CD14-positive monocyte (primary cell): ENCODE data around the gene ROBO1. TPM values are rescaled to one million over a fixed set of nuclear protein-coding genes. Genes with fewer than 3 reads are reported as not detected.
A peak's percentile ranks its signal among the peaks of the same experiment; 100 is the strongest.

Experiments used
- DNase-seq, 3 donors: peaks; one replicate each; pipeline ENCODE4 v3.0.0-alpha.2; 2011 to 2022
- H2AFZ ChIP-seq: 2 replicates; pipeline ENCODE4 v1.6.0; 2012; ENCODE audit warnings: mild to moderate bottlenecking, low read depth, low read length, inconsistent platforms; ENCODE audit not compliant: insufficient read depth, poor library complexity, severe bottlenecking
- H3K27ac ChIP-seq, 2 donors: 1 replicate in 1 of 2; 2 replicates in 1 of 2; pipeline ENCODE4 v1.5.1; 2012 to 2013; ENCODE audit warnings: low read length in 2 of 2, control low read depth in 1 of 2, inconsistent platforms in 1 of 2, low read depth in 1 of 2, mild to moderate bottlenecking in 1 of 2
- H3K27me3 ChIP-seq, 2 donors: one replicate each; pipeline versions ENCODE4 v1.6.0 to v1.6.1; 2011 to 2013; ENCODE audit warnings: low read length in 2 of 2; ENCODE audit not compliant: control insufficient read depth in 2 of 2, insufficient read depth in 2 of 2
- H3K36me3 ChIP-seq, 2 donors: replicated peaks in 1 of 2; 1 replicate in 1 of 2; 2 replicates in 1 of 2; pipeline versions ENCODE4 v1.5.1 to v1.6.1; 2012 to 2013; ENCODE audit warnings: low read length in 2 of 2, control low read depth in 1 of 2, inconsistent platforms in 1 of 2, mild to moderate bottlenecking in 1 of 2; ENCODE audit not compliant: insufficient read depth in 2 of 2, control insufficient read depth in 1 of 2
- H3K4me1 ChIP-seq, 2 donors: 1 replicate in 1 of 2; 2 replicates in 1 of 2; pipeline versions ENCODE4 v1.5.1 to v1.6.1; 2012 to 2013; ENCODE audit warnings: low read length in 2 of 2, control low read depth in 1 of 2, inconsistent platforms in 1 of 2, mild to moderate bottlenecking in 1 of 2, moderate library complexity in 1 of 2; ENCODE audit not compliant: insufficient read depth in 2 of 2, control insufficient read depth in 1 of 2
- H3K4me2 ChIP-seq: replicated peaks from 2 replicates; pipeline ENCODE3; 2012; ENCODE audit warnings: low read length, moderate library complexity, mild to moderate bottlenecking; ENCODE audit not compliant: poor library complexity, severe bottlenecking; ENCODE audit errors: extremely low read depth
- H3K4me3 ChIP-seq, 3 experiments: fragments of 200-600 bp in 1 of 3; sonication (generic) in 1 of 3; replicated peaks in 1 of 3; 1 replicate in 2 of 3; 2 replicates in 1 of 3; pipeline ENCODE4 v1.5.1; 2011 to 2013; ENCODE audit warnings: low read length in 3 of 3, mild to moderate bottlenecking in 3 of 3, control low read depth in 2 of 3, low read depth in 2 of 3, inconsistent platforms in 1 of 3, moderate library complexity in 1 of 3
- H3K79me2 ChIP-seq: 2 replicates; pipeline ENCODE4 v1.6.0; 2012; ENCODE audit warnings: mild to moderate bottlenecking, control low read depth, inconsistent platforms, low read length, moderate library complexity; ENCODE audit not compliant: insufficient read depth
- H3K9ac ChIP-seq: 2 replicates; pipeline ENCODE4 v1.6.0; 2017; ENCODE audit warnings: low read length, mild to moderate bottlenecking; ENCODE audit not compliant: insufficient read depth, poor library complexity, severe bottlenecking
- H3K9me3 ChIP-seq, 2 donors: replicated peaks in 1 of 2; 1 replicate in 1 of 2; 2 replicates in 1 of 2; pipeline versions ENCODE4 v1.5.1 to v1.6.1; 2012 to 2013; ENCODE audit warnings: low read length in 2 of 2, control low read depth in 1 of 2; ENCODE audit not compliant: control insufficient read depth in 1 of 2, insufficient read depth in 1 of 2
- H4K20me1 ChIP-seq: 2 replicates; pipeline ENCODE4 v1.6.0; 2012; ENCODE audit warnings: mild to moderate bottlenecking, low read length, control low read depth, moderate library complexity; ENCODE audit not compliant: insufficient read depth
- H3K27ac Mint-ChIP-seq, 7 donors: one replicate each; pipeline ENCODE4 v1.8.0; 2020; ENCODE audit warnings: mild to moderate bottlenecking in 7 of 7, mixed read lengths in 7 of 7, moderate library complexity in 6 of 7, inconsistent platforms in 2 of 7
- H3K27me3 Mint-ChIP-seq, 3 donors: one replicate each; pipeline ENCODE4 v1.8.0; 2021 to 2022; ENCODE audit warnings: low read depth in 3 of 3, mild to moderate bottlenecking in 3 of 3, mixed read lengths in 3 of 3, moderate library complexity in 3 of 3, inconsistent platforms in 1 of 3
- H3K36me3 Mint-ChIP-seq, 2 donors: one replicate each; pipeline ENCODE4 v1.8.0; 2020; ENCODE audit warnings: mixed read lengths in 2 of 2, inconsistent platforms in 1 of 2, mild to moderate bottlenecking in 1 of 2
- H3K4me1 Mint-ChIP-seq: one replicate; pipeline ENCODE4 v1.8.0; 2020; ENCODE audit warnings: mild to moderate bottlenecking, mixed read lengths
- H3K4me3 Mint-ChIP-seq, 2 donors: one replicate each; pipeline ENCODE4 v1.8.0; 2020; ENCODE audit warnings: mild to moderate bottlenecking in 2 of 2, mixed read lengths in 2 of 2, moderate library complexity in 1 of 2
- H3K9me3 Mint-ChIP-seq, 7 donors: one replicate each; pipeline ENCODE4 v1.8.0; 2020 to 2022; ENCODE audit warnings: mixed read lengths in 7 of 7, mild to moderate bottlenecking in 6 of 7, moderate library complexity in 6 of 7, inconsistent platforms in 2 of 7
- WGBS: methylation state at CpG from one replicate; pipeline ENCODE4 v1.1.5; 2013; ENCODE audit warnings: missing lambda C conversion rate; ENCODE audit not compliant: insufficient coverage; 5-methylcytosine and 5-hydroxymethylcytosine counted together
- intact Hi-C, 2 donors: fragments of 100-400 bp; cut with micrococcal nuclease; formaldehyde crosslinking; loops; one replicate each; pipeline versions ENCODE4 v1.15.0 to v1.15.1; 2023
- polyA plus RNA-seq, 3 donors: library from polyadenylated mRNA; depleted of rRNA in 1 of 3; unstranded in 2 of 3; stranded (reverse) in 1 of 3; fragments of 300-500 nt in 2 of 3; fragments of >200 nt in 1 of 3; fragmentation: Illumina TruSeq in 2 of 3; gene quantifications; 1 replicate in 2 of 3; 2 replicates in 1 of 3; pipeline ENCODE4 v1.2.3, GENCODE V29; 2012 to 2021
- TF ChIP-seq, protein P1 (sequence below): fragments of 200-600 bp; IDR thresholded peaks from one replicate; pipeline ENCODE4 v1.8.0; 2022; ENCODE audit warnings: antibody characterized with exemption, mild to moderate bottlenecking

Gene ROBO1
- polyA plus RNA-seq, 3 donors: 0.09 to 0.10 TPM; not detected in 1

DNA sequence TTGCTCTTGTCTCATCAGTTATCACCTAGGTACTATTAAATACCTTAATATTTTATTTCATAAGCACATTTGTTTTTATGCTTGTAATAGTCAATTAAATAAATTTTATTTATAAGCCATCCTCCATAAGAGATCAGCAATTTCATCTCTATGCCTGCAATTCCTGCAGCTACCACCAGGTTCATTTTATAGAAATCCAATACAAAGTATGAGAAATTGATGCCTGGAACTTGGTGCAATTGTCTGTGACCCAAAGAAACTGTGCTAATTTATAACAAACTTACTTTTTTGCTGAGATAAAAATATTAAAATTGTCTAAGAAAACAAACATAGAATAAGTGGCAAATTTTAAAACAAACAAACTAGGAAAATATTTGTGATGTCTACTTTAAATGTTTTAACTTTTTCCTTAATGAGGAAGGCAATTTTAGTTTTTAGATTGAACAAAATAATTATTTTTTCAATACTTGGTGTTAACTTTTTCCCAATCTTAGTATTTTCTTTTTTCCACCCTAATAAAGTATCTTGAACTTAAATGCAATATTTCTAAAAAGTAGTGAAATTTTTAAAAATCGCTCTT, 1026.6 kb downstream of the ROBO1 start:
- intact Hi-C loops: no loop called here
- Histone ChIP-seq H3K9me3 (no peaks in the 10 kb centered on the region), H3K36me3 (no peaks in the 10 kb centered on the region), H3K9ac (no peak overlapping the region), H3K27me3 (no peaks in the 10 kb centered on the region), H3K4me3 (no peak overlapping the region), H4K20me1 (no peaks in the 10 kb centered on the region), H3K4me1 (no peaks in the 10 kb centered on the region), H2AFZ (no peak overlapping the region), H3K27ac (no peak overlapping the region), H3K4me2 (no peak overlapping the region), H3K79me2 (no peaks in the 10 kb centered on the region)
- Mint-ChIP-seq H3K9me3 (peaks cover 0 to 4% (median 0%) of the 10 kb centered on the region in 7 donors), H3K36me3 (no peaks in the 10 kb centered on the region), H3K4me1 (no peaks in the 10 kb centered on the region), H3K4me3 (no peak overlapping the region), H3K27ac (no peak overlapping the region), H3K27me3 (peaks cover 0 to 2% (median 0%) of the 10 kb centered on the region in 3 donors)
- TF ChIP-seq, protein P1, sequence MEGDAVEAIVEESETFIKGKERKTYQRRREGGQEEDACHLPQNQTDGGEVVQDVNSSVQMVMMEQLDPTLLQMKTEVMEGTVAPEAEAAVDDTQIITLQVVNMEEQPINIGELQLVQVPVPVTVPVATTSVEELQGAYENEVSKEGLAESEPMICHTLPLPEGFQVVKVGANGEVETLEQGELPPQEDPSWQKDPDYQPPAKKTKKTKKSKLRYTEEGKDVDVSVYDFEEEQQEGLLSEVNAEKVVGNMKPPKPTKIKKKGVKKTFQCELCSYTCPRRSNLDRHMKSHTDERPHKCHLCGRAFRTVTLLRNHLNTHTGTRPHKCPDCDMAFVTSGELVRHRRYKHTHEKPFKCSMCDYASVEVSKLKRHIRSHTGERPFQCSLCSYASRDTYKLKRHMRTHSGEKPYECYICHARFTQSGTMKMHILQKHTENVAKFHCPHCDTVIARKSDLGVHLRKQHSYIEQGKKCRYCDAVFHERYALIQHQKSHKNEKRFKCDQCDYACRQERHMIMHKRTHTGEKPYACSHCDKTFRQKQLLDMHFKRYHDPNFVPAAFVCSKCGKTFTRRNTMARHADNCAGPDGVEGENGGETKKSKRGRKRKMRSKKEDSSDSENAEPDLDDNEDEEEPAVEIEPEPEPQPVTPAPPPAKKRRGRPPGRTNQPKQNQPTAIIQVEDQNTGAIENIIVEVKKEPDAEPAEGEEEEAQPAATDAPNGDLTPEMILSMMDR: peak; percentile 62
- WGBS: no CpG with 5 or more reads among the region's 1 CpG
- DNase-seq: no peak

DNA sequence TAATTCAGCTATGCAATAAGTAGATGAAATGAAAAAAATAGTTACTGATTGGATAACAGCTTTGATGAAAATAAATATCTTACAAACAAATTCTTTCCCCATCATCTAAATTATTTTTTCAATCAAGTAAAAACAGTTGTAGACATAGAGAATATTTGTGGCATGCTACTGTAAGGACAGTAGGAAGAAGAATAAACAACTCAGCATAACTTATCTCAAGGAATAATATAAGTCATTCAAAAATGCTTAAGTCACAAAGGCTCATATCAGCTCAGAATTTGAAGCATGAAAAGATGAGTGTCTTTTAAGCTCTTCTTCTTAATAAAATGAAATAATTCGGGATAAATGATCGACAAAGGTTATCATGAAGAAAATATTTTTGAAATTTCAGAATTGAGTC, 1029.0 kb downstream of the ROBO1 start:
- Histone ChIP-seq H3K27me3 (no peaks in the 10 kb centered on the region), H3K36me3 (no peaks in the 10 kb centered on the region), H3K9ac (no peak overlapping the region), H4K20me1 (no peaks in the 10 kb centered on the region), H3K4me2 (no peak overlapping the region), H3K27ac (no peak overlapping the region), H3K79me2 (no peaks in the 10 kb centered on the region), H3K9me3 (no peaks in the 10 kb centered on the region), H3K4me3 (no peak overlapping the region), H3K4me1 (no peaks in the 10 kb centered on the region), H2AFZ (no peak overlapping the region)
- intact Hi-C loops: no loop called here
- Mint-ChIP-seq H3K9me3 (peaks cover 0 to 4% (median 0%) of the 10 kb centered on the region in 7 donors), H3K27ac (no peak overlapping the region), H3K4me1 (no peaks in the 10 kb centered on the region), H3K4me3 (no peak overlapping the region), H3K27me3 (peaks cover 0 to 2% (median 0%) of the 10 kb centered on the region in 3 donors), H3K36me3 (no peaks in the 10 kb centered on the region)
- TF ChIP-seq, protein P1: no peak
- DNase-seq: no peak
- no CpG with 5 or more reads among the region's 2 CpGs for WGBS
